IMR-90 (cell line): ENCODE measurements around the gene GBX2. TPM values are rescaled to one million over a fixed set of nuclear protein-coding genes. Genes with fewer than 3 reads are reported as not detected.

Experiments used
- ATAC-seq: fragments of 200-7000 bp; cut with Tn5 transposase; 2 replicates; pipeline ENCODE4 v1.9.1; 2020; ENCODE audit warnings: low read depth, mild to moderate bottlenecking, moderate library complexity
- BruUV-seq: library from RNA; stranded (reverse); fragments of 400-500 nt; replicated peaks from 2 replicates; lab custom pipeline; 2021; lab: Mats Ljungman, UMichigan
- CTCF ChIA-PET: fragments of 300-600 bp; formaldehyde crosslinking; extraction: SDS; loops from one replicate; lab custom pipeline; 2021; ENCODE audit warnings: antibody characterized with exemption; lab: Yijun Ruan, JAX
- POLR2A ChIA-PET: fragments of 300-600 bp; sonication (Branson Sonifier 250); formaldehyde crosslinking; loops from one replicate; lab custom pipeline; 2022; ENCODE audit warnings: antibody characterized with exemption; ENCODE audit not compliant: unreplicated experiment; lab: Charles Lee
- DNase-seq: peaks from one replicate; pipeline ENCODE4 v3.0.0; 2013
- H2AFZ ChIP-seq: replicated peaks from 2 replicates; pipeline ENCODE3; 2013; ENCODE audit warnings: low read length, mild to moderate bottlenecking; ENCODE audit not compliant: poor library complexity
- H2AK5ac ChIP-seq: 2 replicates; pipeline ENCODE4 v1.6.1; 2013; ENCODE audit warnings: low read depth, low read length, inconsistent platforms
- H2AK9ac ChIP-seq: replicated peaks from 2 replicates; pipeline ENCODE3; 2013; ENCODE audit warnings: mild to moderate bottlenecking, low read depth, low read length, moderate library complexity; ENCODE audit not compliant: poor library complexity
- H2BK120ac ChIP-seq: 2 replicates; pipeline ENCODE4 v1.6.1; 2013; ENCODE audit warnings: low read depth, low read length, inconsistent platforms
- H2BK15ac ChIP-seq: 3 replicates; pipeline ENCODE4 v1.6.1; 2013; ENCODE audit warnings: low read depth, low read length, inconsistent platforms
- H2BK20ac ChIP-seq: 2 replicates; pipeline ENCODE4 v1.6.1; 2013; ENCODE audit warnings: low read depth, mild to moderate bottlenecking, inconsistent platforms, low read length, moderate library complexity
- H2BK5ac ChIP-seq: 2 replicates; pipeline ENCODE4 v1.6.1; 2013; ENCODE audit warnings: mild to moderate bottlenecking, low read depth, low read length, inconsistent platforms; ENCODE audit not compliant: poor library complexity, severe bottlenecking
- H3K14ac ChIP-seq: replicated peaks from 2 replicates; pipeline ENCODE4 v1.6.1; 2013; ENCODE audit warnings: low read depth, low read length, inconsistent platforms
- H3K18ac ChIP-seq: 2 replicates; pipeline ENCODE4 v1.6.1; 2013; ENCODE audit warnings: low read depth, low read length, control low read depth
- H3K23ac ChIP-seq: 2 replicates; pipeline ENCODE4 v1.6.1; 2013; ENCODE audit warnings: low read depth, low read length, inconsistent platforms
- H3K27ac ChIP-seq: 2 replicates; pipeline ENCODE4 v1.5.1; 2013; ENCODE audit warnings: mild to moderate bottlenecking, control low read depth, low read length; ENCODE audit not compliant: insufficient read depth
- H3K27me3 ChIP-seq: 2 replicates; pipeline ENCODE4 v1.6.1; 2013; ENCODE audit warnings: low read length; ENCODE audit not compliant: control insufficient read depth, insufficient read depth
- H3K36me3 ChIP-seq: 2 replicates; pipeline ENCODE4 v1.6.1; 2013; ENCODE audit warnings: low read length, mixed read lengths; ENCODE audit not compliant: control insufficient read depth, insufficient read depth
- H3K4ac ChIP-seq: 2 replicates; pipeline ENCODE4 v1.6.1; 2013; ENCODE audit warnings: low read depth, low read length, inconsistent platforms
- H3K4me1 ChIP-seq: 2 replicates; pipeline ENCODE4 v1.6.1; 2013; ENCODE audit warnings: low read length, mixed read lengths; ENCODE audit not compliant: control insufficient read depth, insufficient read depth
- H3K4me2 ChIP-seq: 2 replicates; pipeline ENCODE4 v1.6.1; 2013; ENCODE audit warnings: low read depth, mild to moderate bottlenecking, control low read depth, low read length, moderate library complexity
- H3K4me3 ChIP-seq: 2 replicates; pipeline ENCODE4 v1.5.1; 2013; ENCODE audit warnings: low read depth, mild to moderate bottlenecking, control low read depth, low read length, moderate library complexity; ENCODE audit not compliant: insufficient read depth
- H3K56ac ChIP-seq: 2 replicates; pipeline ENCODE4 v1.6.1; 2013; ENCODE audit warnings: low read length, inconsistent platforms; ENCODE audit not compliant: insufficient read depth; ENCODE audit errors: extremely low read depth
- H3K79me1 ChIP-seq, 2 experiments: 2 replicates each; pipeline ENCODE4 v1.6.1; 2013; ENCODE audit warnings: low read length in 2 of 2, inconsistent platforms in 1 of 2, low read depth in 1 of 2
- H3K9ac ChIP-seq: 2 replicates; pipeline ENCODE4 v1.6.1; 2013; ENCODE audit warnings: low read depth, low read length, control low read depth
- H3K9me1 ChIP-seq: 2 replicates; pipeline ENCODE4 v1.6.1; 2013; ENCODE audit warnings: low read length, inconsistent platforms; ENCODE audit not compliant: insufficient read depth
- H3K9me3 ChIP-seq: 2 replicates; pipeline ENCODE4 v1.6.1; 2013; ENCODE audit warnings: low read length; ENCODE audit not compliant: control insufficient read depth, insufficient read depth
- H4K20me1 ChIP-seq: 2 replicates; pipeline ENCODE4 v1.6.1; 2013; ENCODE audit warnings: low read length, inconsistent platforms; ENCODE audit not compliant: insufficient read depth
- H4K5ac ChIP-seq: 2 replicates; pipeline ENCODE4 v1.6.1; 2013; ENCODE audit warnings: mild to moderate bottlenecking, low read depth, low read length, control low read depth
- H4K8ac ChIP-seq, 2 experiments: 2 replicates each; pipeline ENCODE4 v1.6.1; 2013; ENCODE audit warnings: low read depth in 2 of 2, low read length in 2 of 2, control low read depth in 1 of 2, inconsistent platforms in 1 of 2
- H4K91ac ChIP-seq: 2 replicates; pipeline ENCODE4 v1.6.1; 2013; ENCODE audit warnings: low read depth, low read length, inconsistent platforms; ENCODE audit not compliant: insufficient read depth
- BHLHE40 ChIP-seq: fragments of 150-350 bp; IDR thresholded peaks from 2 replicates; pipeline ENCODE4 v1.6.1; 2016; ENCODE audit warnings: mild to moderate bottlenecking, low read depth, low read length
- CEBPB ChIP-seq: IDR thresholded peaks from 2 replicates; pipeline ENCODE4 v1.6.1; 2012; ENCODE audit warnings: low read depth, low read length, improper control_type of control experiment
- CTCF ChIP-seq: conservative IDR thresholded peaks from 2 replicates; pipeline ENCODE4 v1.5.1; 2012; ENCODE audit warnings: mild to moderate bottlenecking, low read depth, low read length, improper control_type of control experiment
- FOS ChIP-seq: fragments of 150-350 bp; IDR thresholded peaks from 2 replicates; pipeline ENCODE4 v1.6.1; 2016; ENCODE audit warnings: low read depth, low read length
- MAFK ChIP-seq: IDR thresholded peaks from 2 replicates; pipeline ENCODE4 v1.6.1; 2012; ENCODE audit warnings: low read depth, low read length, improper control_type of control experiment
- NFE2L2 ChIP-seq: fragments of 150-350 bp; IDR thresholded peaks from 2 replicates; pipeline ENCODE4 v1.6.1; 2016; ENCODE audit warnings: low read depth, mild to moderate bottlenecking, low read length
- POLR2A ChIP-seq: IDR thresholded peaks from 2 replicates; pipeline ENCODE4 v1.6.1; 2012; ENCODE audit warnings: mild to moderate bottlenecking, low read depth, low read length
- RCOR1 ChIP-seq: IDR thresholded peaks from 2 replicates; pipeline ENCODE4 v1.6.1; 2012; ENCODE audit warnings: mild to moderate bottlenecking, low read length, improper control_type of control experiment; ENCODE audit not compliant: insufficient replicate concordance
- SMC3 ChIP-seq: fragments of 150-350 bp; IDR thresholded peaks from 2 replicates; pipeline ENCODE4 v1.6.1; 2016; ENCODE audit warnings: low read depth, mild to moderate bottlenecking, antibody characterized with exemption, low read length, moderate library complexity
- USF2 ChIP-seq: fragments of 150-350 bp; IDR thresholded peaks from 2 replicates; pipeline ENCODE4 v1.6.1; 2017; ENCODE audit warnings: mild to moderate bottlenecking, antibody characterized with exemption, low read length, low read depth
- WGBS, 2 experiments: methylation state at CpG; one replicate each; pipeline versions ENCODE4 v1.1.5 to v1.1.7; 2013; ENCODE audit warnings: missing lambda C conversion rate in 2 of 2; ENCODE audit not compliant: insufficient read length in 1 of 2; ENCODE audit errors: extremely low coverage in 2 of 2; 5-methylcytosine and 5-hydroxymethylcytosine counted together
- dilution Hi-C: fragments of 300-500 bp; cut with HindIII; formaldehyde crosslinking; loops from one replicate; pipeline ENCODE4 v1.14.3; 2018; ENCODE audit warnings: low sequenced_read_pairs; ENCODE audit not compliant: unreplicated experiment
- in situ Hi-C: fragments of 300-500 bp; cut with MboI; formaldehyde crosslinking; loops from 3 replicates; pipeline ENCODE4 v1.14.3; 2019; ENCODE audit warnings: low sequenced_read_pairs, inconsistent platforms, mixed read lengths
- intact Hi-C: fragments of 100-400 bp; cut with micrococcal nuclease; formaldehyde crosslinking; loops from 2 replicates; pipeline ENCODE4 v1.10.0; 2022
- polyA plus RNA-seq, 3 experiments: library from polyadenylated mRNA; depleted of rRNA; stranded (reverse); fragments of >200 nt; gene quantifications; 2 replicates each; pipeline ENCODE4 v1.2.3, GENCODE V29; 2012; ENCODE audit warnings: low replicate concordance in 1 of 3
- total RNA-seq: library from RNA; depleted of rRNA; stranded (reverse); fragments of >200 nt; gene quantifications from 2 replicates; pipeline ENCODE4 v1.2.3, GENCODE V29; 2012

GBX2 gene
- total and polyA plus RNA-seq, 2 of the 4 experiments (the other 2 are of a cell fraction), result 0.10 TPM; not detected in 1

- H3K18ac ChIP-seq, result no peak overlapping the region
- POLR2A ChIA-PET, result no interaction called here
- no peak overlapping the region for H2BK15ac ChIP-seq
- H4K5ac ChIP-seq, result no peak overlapping the region
- H3K36me3 ChIP-seq, result no peaks in the 10 kb centered on the region
- CTCF ChIA-PET, result interaction anchor here (1.4 to 3.0 kb wide), 3 partner anchors 380 to 414 kb away, joined by 3 to 32 read pairs (median 6); no protein-coding TSS in a partner anchor
- intact Hi-C loops, result loop anchor here (5.0 to 10.0 kb wide), 2 partner anchors 235 to 883 kb away; no protein-coding TSS in a partner anchor
- dilution Hi-C loops, result loop anchor here (25.0 kb wide), 1 partner anchor 392 kb away; no protein-coding TSS in a partner anchor
- no peaks in the 10 kb centered on the region for H3K9me3 ChIP-seq
- peak overlapping the region; percentile 59 for H2AFZ ChIP-seq
- no peak overlapping the region for H2AK9ac ChIP-seq
- peak overlapping the region; percentile 18 for H2BK5ac ChIP-seq
- no peak overlapping the region for H2BK20ac ChIP-seq
- no peak overlapping the region; the same call in 1 of the 2 replicates for H3K27ac ChIP-seq
- no peak overlapping the region; the same call in 1 of the 2 replicates for H4K91ac ChIP-seq
- H3K4ac ChIP-seq, result 0 out of 2 replicates have a peak overlapping the region, but pooled peaks have one; percentile 25
- peaks cover 6% of the 10 kb centered on the region for H3K4me1 ChIP-seq
- no TSS peak for BruUV-seq
- peak overlapping the region; percentile 4 for H3K4me3 ChIP-seq
- DNase-seq, result no peak
- no peaks in the 10 kb centered on the region for H3K9me1 ChIP-seq
- H4K8ac ChIP-seq, result no peak overlapping the region
- no peaks in the 10 kb centered on the region for H3K79me1 ChIP-seq
- no peak overlapping the region for H3K14ac ChIP-seq
- no peak overlapping the region for H2AK5ac ChIP-seq
- in situ Hi-C loops, result loop anchor here (5.0 kb wide), 1 partner anchor 412 kb away; no protein-coding TSS in a partner anchor
- H3K23ac ChIP-seq, result no peak overlapping the region
- 0% methylated on average over 4 of the region's 59 CpGs; no CpG with 5 or more reads in 1 of the 2 experiments for WGBS, 2 experiments
- no peak for TF ChIP-seq RCOR1
- TF ChIP-seq POLR2A, result no peak
- TF ChIP-seq CTCF, result no peak
- no peak for TF ChIP-seq CEBPB
- TF ChIP-seq FOS, result no peak
- TF ChIP-seq USF2, result no peak
- no peak for TF ChIP-seq MAFK
- TF ChIP-seq SMC3, result no peak
- TF ChIP-seq BHLHE40, result no peak
- TF ChIP-seq NFE2L2, result no peak
- no peaks in the 10 kb centered on the region for H4K20me1 ChIP-seq
- ATAC-seq, result peak; percentile 22
- H3K56ac ChIP-seq, result no peak overlapping the region
- H3K9ac ChIP-seq, result peak overlapping the region; percentile 29; the same call in 1 of the 2 replicates
- peaks cover 15% of the 10 kb centered on the region for H3K27me3 ChIP-seq
- H2BK120ac ChIP-seq, result 0 out of 2 replicates have a peak overlapping the region, but pooled peaks have one; percentile 8
- peak overlapping the region; percentile 62 for H3K4me2 ChIP-seq
Measured at GRCh38 chr2:236179236-236180075, 11.3 kb upstream of the GBX2 start.
